LNCaP clone FGC (cell line): ENCODE measurements around the gene TRANK1.

ENCODE experiments used
- DNase-seq: peaks from one replicate; pipeline ENCODE4 v3.0.0-alpha.2; 2011; ENCODE audit warnings: low read depth
- H3K4me3 ChIP-seq: 2 replicates; pipeline ENCODE4 v1.5.1; 2011; ENCODE audit warnings: mild to moderate bottlenecking, low read depth, low read length, control low read depth
- CTCF ChIP-seq: IDR thresholded peaks from 2 replicates; pipeline ENCODE4 v1.5.1; 2012; ENCODE audit warnings: mild to moderate bottlenecking; ENCODE audit not compliant: control insufficient read depth, insufficient read depth; ENCODE audit errors: extremely low read depth

TRANK1 gene

DNA sequence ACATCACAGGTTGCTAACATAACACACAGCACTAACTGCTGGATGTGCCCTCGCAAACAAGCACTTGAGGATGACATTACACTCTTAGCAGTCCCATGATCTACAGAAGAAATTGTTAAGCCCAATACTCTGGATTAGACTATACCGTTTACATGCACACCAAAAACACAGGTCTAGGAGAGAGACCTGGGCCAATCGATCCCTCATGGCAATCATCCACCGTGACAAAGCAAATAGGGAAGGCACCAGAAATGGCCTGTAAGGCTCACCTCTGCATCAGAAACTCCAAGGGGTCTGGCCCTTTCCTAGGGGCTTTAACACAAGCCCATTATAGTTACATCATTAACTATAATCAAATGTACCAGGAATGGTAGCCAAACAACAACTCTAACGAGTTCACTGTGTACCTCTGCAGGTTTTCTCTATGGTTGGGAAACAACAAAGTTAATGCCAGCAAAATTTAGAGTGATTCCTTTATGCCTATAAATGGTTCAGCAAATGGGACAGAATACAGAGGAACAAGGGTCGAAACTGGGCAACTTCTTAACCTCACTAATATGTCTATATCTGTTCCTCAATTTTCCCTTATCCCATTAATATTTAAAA lies 18.5 kb downstream of the TRANK1 start:
- H3K4me3 ChIP-seq: no peak overlapping the region
- no peak for DNase-seq
- no peak for TF ChIP-seq CTCF

GRCh38 chr3:36924744-36925521 lies 19.9 kb downstream of the TRANK1 start:
- DNase-seq: no peak
- no peak for TF ChIP-seq CTCF

DNA sequence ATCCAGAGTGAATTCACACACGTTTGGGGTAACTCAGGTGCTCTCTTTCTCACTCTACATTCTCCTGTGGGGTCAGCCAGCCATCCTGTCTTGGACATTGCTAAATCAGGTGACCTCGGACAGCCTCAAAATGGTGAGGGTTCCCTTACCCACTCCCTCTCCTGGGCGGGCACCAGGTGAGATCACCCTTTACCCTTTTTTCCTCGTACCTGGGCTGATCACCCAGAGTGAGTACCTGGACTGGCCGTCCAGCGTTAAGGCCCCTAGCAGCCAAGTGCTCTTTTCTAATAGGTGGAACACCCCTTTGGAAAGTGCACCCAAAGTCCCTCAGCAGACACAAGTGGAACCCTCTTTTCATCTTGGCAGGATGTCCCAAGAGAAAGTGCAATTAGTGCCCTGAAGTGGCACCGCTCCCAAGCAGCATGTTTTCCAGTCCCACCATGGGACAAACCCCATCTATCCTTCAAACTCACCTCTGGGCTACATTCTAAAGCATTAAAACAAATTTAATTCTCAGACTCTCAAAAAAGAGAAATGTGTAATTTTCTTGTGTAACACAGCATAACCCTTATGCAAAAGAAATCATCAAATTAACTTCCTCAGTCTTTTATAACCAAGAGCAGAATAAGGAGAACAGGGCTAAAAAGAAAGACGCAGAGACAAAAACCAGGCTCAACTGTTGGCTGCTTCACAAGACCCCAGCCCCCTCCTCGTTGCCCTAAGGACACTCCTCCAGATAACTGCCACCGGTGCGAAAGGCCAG lies 20.7 kb downstream of the TRANK1 start:
- H3K4me3 ChIP-seq: no peak overlapping the region
- DNase-seq: no peak
- TF ChIP-seq CTCF: no peak

More at GRCh38 chr3:36924744-36925521, 19.9 kb downstream of the TRANK1 start:
- no peak overlapping the region for H3K4me3 ChIP-seq

DNA sequence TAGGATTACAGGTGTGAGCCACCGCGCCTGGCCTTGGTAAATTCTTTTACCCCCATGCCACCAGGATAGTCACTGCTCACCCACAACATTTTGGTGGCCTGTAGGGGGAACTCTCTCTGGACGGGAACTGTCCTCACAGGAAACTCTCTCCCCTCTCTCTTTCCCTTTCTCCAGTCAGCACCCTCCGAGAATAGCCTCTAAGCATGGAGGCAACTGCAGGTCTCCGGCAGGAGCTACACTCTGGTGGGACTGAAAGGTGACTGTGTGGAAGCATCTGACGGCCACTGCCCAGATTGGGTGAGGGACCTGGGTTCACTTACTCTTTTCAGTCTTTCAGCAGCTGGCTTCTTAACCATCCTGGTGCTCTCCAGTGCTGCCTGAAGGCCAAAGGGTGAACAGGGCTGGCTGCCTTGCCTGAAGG lies 21.3 kb downstream of the TRANK1 start:
- no peak overlapping the region for H3K4me3 ChIP-seq
- no peak for DNase-seq
- TF ChIP-seq CTCF: no peak

- DNase-seq: no peak
- TF ChIP-seq CTCF: no peak
- H3K4me3 ChIP-seq: no peak overlapping the region
Observed at GRCh38 chr3:36920884-36921567, 23.8 kb downstream of the TRANK1 start.

DNA sequence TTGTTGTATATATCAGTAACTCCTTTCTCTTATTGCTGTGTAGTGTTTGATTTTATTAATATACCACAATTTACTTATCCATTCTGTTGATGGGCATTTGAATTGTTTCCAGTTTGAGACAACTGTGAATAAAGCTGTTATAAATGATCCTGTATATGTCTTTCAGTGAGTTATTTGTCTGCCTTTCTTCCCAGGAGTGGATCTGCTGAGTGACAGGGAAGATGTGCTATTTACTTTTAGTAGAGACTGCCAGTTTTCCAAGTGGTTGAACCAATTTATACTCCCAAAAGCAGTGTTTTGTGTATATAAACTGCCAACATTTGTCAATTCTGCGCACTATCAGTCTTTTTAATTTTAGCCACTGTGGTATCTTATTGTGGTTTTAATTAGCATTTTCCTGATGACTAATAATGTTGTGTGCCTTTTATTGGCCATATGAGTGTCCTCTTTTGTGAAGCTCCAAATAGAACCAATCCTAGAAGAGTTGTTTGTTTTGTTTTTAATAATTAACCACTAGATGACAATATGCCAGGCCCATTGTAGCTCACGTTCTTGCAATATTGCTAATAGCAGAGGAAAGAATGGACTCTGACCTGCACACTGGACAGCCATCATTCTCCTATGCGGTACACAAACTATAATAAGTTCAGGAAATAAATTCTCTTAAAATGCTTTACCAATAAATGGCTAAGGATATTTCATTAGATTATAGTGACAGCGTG lies 25.3 kb downstream of the TRANK1 start:
- no peak overlapping the region for H3K4me3 ChIP-seq
- no peak for DNase-seq
- TF ChIP-seq CTCF: no peak
